Parathyroid adenoma (tissue), 2 donors: ENCODE data around the gene PI4K2A.

Experiments used
- H2AFZ ChIP-seq: fragments of 300-600 bp; sonication (generic); one replicate; pipeline ENCODE4 v1.7.0; 2017; ENCODE audit warnings: antibody characterized with exemption, mild to moderate bottlenecking
- H3K27ac ChIP-seq: fragments of 300-600 bp; sonication (generic); one replicate; pipeline ENCODE4 v1.7.0; 2017
- H3K27me3 ChIP-seq: fragments of 300-600 bp; sonication (generic); one replicate; pipeline ENCODE4 v1.7.0; 2017; ENCODE audit warnings: low read length; ENCODE audit not compliant: control insufficient read depth, insufficient read depth
- H3K36me3 ChIP-seq: fragments of 300-600 bp; sonication (generic); one replicate; pipeline ENCODE4 v1.7.0; 2017; ENCODE audit warnings: low read length; ENCODE audit not compliant: control insufficient read depth, insufficient read depth
- H3K4me1 ChIP-seq: fragments of 300-600 bp; sonication (generic); one replicate; pipeline ENCODE4 v1.7.0; 2017; ENCODE audit warnings: control low read depth
- H3K4me2 ChIP-seq: fragments of 300-600 bp; sonication (generic); one replicate; pipeline ENCODE4 v1.7.0; 2017; ENCODE audit warnings: low read length
- H3K4me3 ChIP-seq: fragments of 300-600 bp; sonication (generic); one replicate; pipeline ENCODE4 v1.7.0; 2017; ENCODE audit warnings: low read depth, low read length
- H3K79me2 ChIP-seq: fragments of 300-600 bp; sonication (generic); one replicate; pipeline ENCODE4 v1.7.0; 2017; ENCODE audit warnings: control low read depth
- H3K9ac ChIP-seq: fragments of 300-600 bp; sonication (generic); one replicate; pipeline ENCODE4 v1.7.0; 2017; ENCODE audit warnings: mild to moderate bottlenecking
- H3K9me3 ChIP-seq: fragments of 300-600 bp; sonication (generic); one replicate; pipeline ENCODE4 v1.7.0; 2017; ENCODE audit warnings: low read length; ENCODE audit not compliant: control insufficient read depth
- CTCF ChIP-seq: fragments of 300-600 bp; sonication (generic); IDR thresholded peaks from one replicate; pipeline ENCODE4 v1.7.0; 2017; ENCODE audit warnings: antibody characterized with exemption, mild to moderate bottlenecking
- donor health status: primary hyperparathyroidism.

Gene PI4K2A

GRCh38 chr10:97601268-97602215 lies 38.9 kb upstream of the PI4K2A start:
- Histone ChIP-seq H3K27me3 (no peaks in the 10 kb centered on the region), H3K36me3 (no peaks in the 10 kb centered on the region), H3K4me2 (no peak overlapping the region), H3K4me3 (no peak overlapping the region), H3K9ac (no peak overlapping the region), H2AFZ (no peak overlapping the region), H3K27ac (no peak overlapping the region), H3K4me1 (no peaks in the 10 kb centered on the region), H3K79me2 (peaks cover 3% of the 10 kb centered on the region), H3K9me3 (no peaks in the 10 kb centered on the region)
- no peak for TF ChIP-seq CTCF

- Histone ChIP-seq H3K4me2 (no peak overlapping the region), H3K27me3 (no peaks in the 10 kb centered on the region), H3K36me3 (no peaks in the 10 kb centered on the region), H3K79me2 (no peaks in the 10 kb centered on the region), H3K4me3 (no peak overlapping the region), H3K9ac (no peak overlapping the region), H3K27ac (no peak overlapping the region), H3K4me1 (no peaks in the 10 kb centered on the region), H3K9me3 (no peaks in the 10 kb centered on the region), H2AFZ (no peak overlapping the region)
- no peak for TF ChIP-seq CTCF
These were observed 33.3 kb upstream of the PI4K2A start for GRCh38 chr10:97607095-97607636.

GRCh38 chr10:97608991-97609561 lies 31.4 kb upstream of the PI4K2A start:
- no peak overlapping the region for H3K9ac ChIP-seq
- no peak overlapping the region for H3K27ac ChIP-seq
- H3K36me3 ChIP-seq, result no peaks in the 10 kb centered on the region
- TF ChIP-seq CTCF, result no peak
- H3K9me3 ChIP-seq, result no peaks in the 10 kb centered on the region
- H3K4me3 ChIP-seq, result no peak overlapping the region
- no peaks in the 10 kb centered on the region for H3K27me3 ChIP-seq
- peaks cover under 1% of the 10 kb centered on the region for H3K4me1 ChIP-seq
- no peaks in the 10 kb centered on the region for H3K79me2 ChIP-seq
- no peak overlapping the region for H2AFZ ChIP-seq
- H3K4me2 ChIP-seq, result no peak overlapping the region

GRCh38 chr10:97611473-97611872 lies 29.0 kb upstream of the PI4K2A start:
- Histone ChIP-seq H3K4me2 (no peak overlapping the region), H3K4me1 (peaks cover 8% of the 10 kb centered on the region), H3K27me3 (no peaks in the 10 kb centered on the region), H2AFZ (no peak overlapping the region), H3K27ac (no peak overlapping the region), H3K9ac (no peak overlapping the region), H3K4me3 (no peak overlapping the region), H3K9me3 (no peaks in the 10 kb centered on the region), H3K36me3 (no peaks in the 10 kb centered on the region), H3K79me2 (no peaks in the 10 kb centered on the region)
- no peak for TF ChIP-seq CTCF
